Gastroesophageal sphincter (tissue), 3 donors: ENCODE data around the gene CPA4.

Source experiments
- EP300 ChIP-seq: sonication (generic); formaldehyde crosslinking; IDR thresholded peaks from one replicate; pipeline ENCODE4 v1.6.1; 2017; ENCODE audit warnings: antibody characterized with exemption, mild to moderate bottlenecking
- POLR2A ChIP-seq, 2 donors: fragments of 450-650 bp; IDR thresholded peaks; one replicate each; pipeline ENCODE4 v1.6.1; 2017; ENCODE audit warnings: antibody characterized with exemption in 2 of 2, mild to moderate bottlenecking in 2 of 2, moderate library complexity in 1 of 2
- POLR2AphosphoS5 ChIP-seq: sonication (generic); formaldehyde crosslinking; IDR thresholded peaks from one replicate; pipeline ENCODE4 v1.6.1; 2017; ENCODE audit warnings: antibody characterized with exemption
- TF ChIP-seq, protein P1 (sequence below), 4 experiments: fragments of 200-600 bp in 2 of 4; fragments of 450-650 bp in 2 of 4; sonication (generic) in 1 of 4; IDR thresholded peaks; one replicate each; pipeline ENCODE4 v1.5.1; 2017 to 2019; ENCODE audit warnings: antibody characterized with exemption in 4 of 4, mild to moderate bottlenecking in 2 of 4, moderate library complexity in 2 of 4

DNA sequence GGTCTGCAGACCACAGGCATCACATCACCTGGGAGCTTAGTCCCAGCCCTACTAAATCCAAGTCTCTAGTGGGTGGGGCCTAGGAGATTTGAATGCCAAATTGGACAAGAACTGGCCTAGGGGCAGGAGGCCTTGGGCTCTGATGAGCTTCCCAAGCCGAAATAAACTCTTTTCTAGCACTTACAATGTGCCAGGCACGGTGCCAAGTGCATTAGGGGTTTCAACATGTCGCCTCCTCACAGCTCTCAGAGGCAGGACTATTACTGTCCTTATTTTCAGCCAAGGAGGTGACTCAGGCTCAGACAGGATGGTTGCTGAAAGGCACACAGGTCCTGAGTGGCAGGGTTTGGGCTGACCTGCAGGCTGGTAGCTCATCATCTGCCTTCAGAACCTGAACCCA is 78.1 kb downstream of the CPA4 start:
- TF ChIP-seq EP300 (no peak), POLR2A (IDR thresholded peaks at IDR 0.05) (no peak), POLR2AphosphoS5 (peak; percentile 56)
- TF ChIP-seq, protein P1, sequence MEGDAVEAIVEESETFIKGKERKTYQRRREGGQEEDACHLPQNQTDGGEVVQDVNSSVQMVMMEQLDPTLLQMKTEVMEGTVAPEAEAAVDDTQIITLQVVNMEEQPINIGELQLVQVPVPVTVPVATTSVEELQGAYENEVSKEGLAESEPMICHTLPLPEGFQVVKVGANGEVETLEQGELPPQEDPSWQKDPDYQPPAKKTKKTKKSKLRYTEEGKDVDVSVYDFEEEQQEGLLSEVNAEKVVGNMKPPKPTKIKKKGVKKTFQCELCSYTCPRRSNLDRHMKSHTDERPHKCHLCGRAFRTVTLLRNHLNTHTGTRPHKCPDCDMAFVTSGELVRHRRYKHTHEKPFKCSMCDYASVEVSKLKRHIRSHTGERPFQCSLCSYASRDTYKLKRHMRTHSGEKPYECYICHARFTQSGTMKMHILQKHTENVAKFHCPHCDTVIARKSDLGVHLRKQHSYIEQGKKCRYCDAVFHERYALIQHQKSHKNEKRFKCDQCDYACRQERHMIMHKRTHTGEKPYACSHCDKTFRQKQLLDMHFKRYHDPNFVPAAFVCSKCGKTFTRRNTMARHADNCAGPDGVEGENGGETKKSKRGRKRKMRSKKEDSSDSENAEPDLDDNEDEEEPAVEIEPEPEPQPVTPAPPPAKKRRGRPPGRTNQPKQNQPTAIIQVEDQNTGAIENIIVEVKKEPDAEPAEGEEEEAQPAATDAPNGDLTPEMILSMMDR (IDR thresholded peaks at IDR 0.05): no peak
